Spleen (tissue), 11 donors: Measurements from ENCODE around the gene VENTX. TPM values are rescaled to one million over a fixed set of nuclear protein-coding genes. Genes with fewer than 3 reads are reported as not detected.

Experiments
- DNase-seq: peaks from one replicate; pipeline ENCODE4 v3.0.0-alpha.2; 2020
- H3K27ac ChIP-seq, 8 donors: fragments of 200-600 bp; sonication (generic) in 7 of 8; 1 replicate in 4 of 8; 2 replicates in 4 of 8; pipeline versions ENCODE4 v1.5.0 to v1.8.0; 2016 to 2021; ENCODE audit warnings: inconsistent platforms in 4 of 8, mild to moderate bottlenecking in 4 of 8, moderate library complexity in 1 of 8
- H3K27me3 ChIP-seq, 7 donors: fragments of 200-600 bp; sonication (generic) in 6 of 7; replicated peaks in 1 of 7; 1 replicate in 4 of 7; 2 replicates in 3 of 7; pipeline versions ENCODE4 v1.5.0 to v1.8.0; 2016 to 2021; ENCODE audit warnings: inconsistent platforms in 3 of 7, mild to moderate bottlenecking in 1 of 7
- H3K36me3 ChIP-seq, 6 donors: fragments of 200-600 bp; sonication (generic) in 5 of 6; 1 replicate in 4 of 6; 2 replicates in 2 of 6; pipeline versions ENCODE4 v1.5.0 to v1.8.0; 2016 to 2021; ENCODE audit warnings: inconsistent platforms in 2 of 6
- H3K4me1 ChIP-seq, 6 donors: fragments of 200-600 bp; sonication (generic) in 5 of 6; 1 replicate in 3 of 6; 2 replicates in 3 of 6; pipeline versions ENCODE4 v1.5.0 to v1.8.0; 2016 to 2021; ENCODE audit warnings: inconsistent platforms in 3 of 6
- H3K4me3 ChIP-seq, 8 donors: fragments of 200-600 bp; sonication (generic) in 7 of 8; 1 replicate in 4 of 8; 2 replicates in 4 of 8; pipeline versions ENCODE4 v1.5.0 to v1.8.0; 2016 to 2021; ENCODE audit warnings: inconsistent platforms in 4 of 8, mild to moderate bottlenecking in 4 of 8, moderate library complexity in 2 of 8
- H3K9me3 ChIP-seq, 8 donors: fragments of 200-600 bp; sonication (generic) in 7 of 8; 1 replicate in 4 of 8; 2 replicates in 4 of 8; pipeline versions ENCODE4 v1.5.0 to v1.8.0; 2016 to 2021; ENCODE audit warnings: inconsistent platforms in 4 of 8
- POLR2A ChIP-seq, 3 donors: fragments of 450-650 bp; IDR thresholded peaks; one replicate each; pipeline ENCODE4 v1.5.1; 2017; ENCODE audit warnings: antibody characterized with exemption in 3 of 3, mild to moderate bottlenecking in 1 of 3
- POLR2AphosphoS5 ChIP-seq, 3 donors: sonication (generic); formaldehyde crosslinking; IDR thresholded peaks; one replicate each; pipeline ENCODE4 v1.5.1; 2017; ENCODE audit warnings: antibody characterized with exemption in 3 of 3
- WGBS, 5 donors: extraction: QIAGEN DNeasy Blood & Tissue Kit in 3 of 5; methylation state at CpG; one replicate each; pipeline versions ENCODE4 v1.1.5 to v1.1.7; 2013 to 2018; 5-methylcytosine and 5-hydroxymethylcytosine counted together
- intact Hi-C: fragments of 100-400 bp; cut with DNase I; formaldehyde crosslinking; loops from one replicate; pipeline ENCODE4 v1.15.0; 2023; ENCODE audit warnings: low total_unique reads
- polyA plus RNA-seq, 3 donors: library from polyadenylated mRNA; stranded (reverse); fragments of 200-250 nt; gene quantifications; one replicate each; pipeline ENCODE4 v1.2.1, GENCODE V29; 2013
- total RNA-seq, 7 donors: library from RNA; depleted of rRNA in 3 of 7; stranded (reverse); fragments of >200 nt in 3 of 7; fragmentation: NEBNext Ultra II Directional in 4 of 7; extraction: Animal tissue kit (Norgen Biotek cat#: 25700) in 4 of 7; gene quantifications; one replicate each; pipeline versions ENCODE4 v1.1.0 to v1.2.1, GENCODE V29; 2016 to 2021
- TF ChIP-seq, protein P1 (sequence below), 11 experiments: fragments of 200-600 bp in 7 of 11; fragments of 450-650 bp in 4 of 11; sonication (generic) in 4 of 11; IDR thresholded peaks in 8 of 11; conservative IDR thresholded peaks in 3 of 11; 1 replicate in 7 of 11; 2 replicates in 4 of 11; pipeline versions ENCODE4 v1.4.0 to v1.8.0; 2016 to 2021; ENCODE audit warnings: antibody characterized with exemption in 11 of 11, inconsistent platforms in 4 of 11, mild to moderate bottlenecking in 1 of 11
- donor health status: healthy with polysubstance abuse.
- donor health status: DM: no; HTN: no; CAD: no; lungs with moderate emphysema.
- donor health status: DM: no; HTN: no; CAD: no.
- donor health status: Bipolar disorder and iron deficiency.
- donor health status: healthy.
- donor health status: DM: no; HTN: no; CAD: no.
- donor health status: DM: yes; HTN: yes; CAD: no.

Gene VENTX
- total and polyA plus RNA-seq, 10 donors, result 0.76 to 10.4 (median 3.2) TPM

DNA sequence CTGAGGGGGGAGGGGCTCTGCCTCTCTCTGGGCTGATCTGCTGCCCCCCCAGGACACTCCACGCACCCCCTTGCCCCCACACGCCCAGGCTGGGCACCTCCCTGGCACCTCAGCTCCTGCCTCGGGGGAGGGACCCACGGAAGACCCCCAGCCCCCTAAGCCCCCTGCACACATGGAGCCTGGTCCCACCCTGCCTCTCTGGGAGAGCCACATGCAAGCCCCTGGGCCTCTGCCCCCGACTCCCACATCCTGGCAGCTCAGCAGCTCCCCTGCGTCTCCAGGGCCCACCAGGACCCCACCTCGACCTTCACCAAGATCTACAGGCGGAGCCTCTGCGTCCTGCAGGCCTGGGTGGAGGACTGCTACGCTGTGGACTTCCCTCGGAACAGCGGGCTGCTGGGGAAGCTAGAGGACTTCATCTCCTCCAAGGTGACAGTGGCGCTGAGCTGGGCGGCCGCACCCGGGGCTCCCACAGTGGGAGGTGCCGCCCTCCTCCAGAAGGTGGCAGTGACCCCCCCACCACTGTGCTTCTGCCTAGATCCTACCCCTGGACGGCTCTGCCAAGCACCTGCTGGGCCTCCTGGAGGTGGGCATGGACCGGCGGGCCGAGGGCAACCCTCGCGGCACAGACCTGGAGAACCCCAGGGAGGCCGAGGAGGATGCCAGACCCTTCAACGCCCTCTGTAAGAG is 26.4 kb upstream of the VENTX start:
- 84 to 90% (median 85%) methylated on average over 4 to 25 of the region's 25 CpGs for WGBS, 5 donors
- no peak overlapping the region for H3K4me3 ChIP-seq
- H3K27me3 ChIP-seq, result peaks cover 0 to 51% (median 0%) of the 10 kb centered on the region in 7 donors
- no peaks in the 10 kb centered on the region for H3K36me3 ChIP-seq
- H3K4me1 ChIP-seq, result no peaks in the 10 kb centered on the region
- TF ChIP-seq POLR2A (IDR thresholded peaks at IDR 0.05) (no peak), POLR2AphosphoS5 (IDR thresholded peaks at IDR 0.05) (no peak)
- TF ChIP-seq, protein P1, sequence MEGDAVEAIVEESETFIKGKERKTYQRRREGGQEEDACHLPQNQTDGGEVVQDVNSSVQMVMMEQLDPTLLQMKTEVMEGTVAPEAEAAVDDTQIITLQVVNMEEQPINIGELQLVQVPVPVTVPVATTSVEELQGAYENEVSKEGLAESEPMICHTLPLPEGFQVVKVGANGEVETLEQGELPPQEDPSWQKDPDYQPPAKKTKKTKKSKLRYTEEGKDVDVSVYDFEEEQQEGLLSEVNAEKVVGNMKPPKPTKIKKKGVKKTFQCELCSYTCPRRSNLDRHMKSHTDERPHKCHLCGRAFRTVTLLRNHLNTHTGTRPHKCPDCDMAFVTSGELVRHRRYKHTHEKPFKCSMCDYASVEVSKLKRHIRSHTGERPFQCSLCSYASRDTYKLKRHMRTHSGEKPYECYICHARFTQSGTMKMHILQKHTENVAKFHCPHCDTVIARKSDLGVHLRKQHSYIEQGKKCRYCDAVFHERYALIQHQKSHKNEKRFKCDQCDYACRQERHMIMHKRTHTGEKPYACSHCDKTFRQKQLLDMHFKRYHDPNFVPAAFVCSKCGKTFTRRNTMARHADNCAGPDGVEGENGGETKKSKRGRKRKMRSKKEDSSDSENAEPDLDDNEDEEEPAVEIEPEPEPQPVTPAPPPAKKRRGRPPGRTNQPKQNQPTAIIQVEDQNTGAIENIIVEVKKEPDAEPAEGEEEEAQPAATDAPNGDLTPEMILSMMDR (IDR thresholded peaks at IDR 0.05 in 8 of 11, conservative IDR thresholded peaks at IDR 0.05 in 3 of 11), result no peak
- DNase-seq, result no peak
- intact Hi-C loops, result no loop called here
- H3K27ac ChIP-seq, result no peak overlapping the region
- no peaks in the 10 kb centered on the region for H3K9me3 ChIP-seq

DNA sequence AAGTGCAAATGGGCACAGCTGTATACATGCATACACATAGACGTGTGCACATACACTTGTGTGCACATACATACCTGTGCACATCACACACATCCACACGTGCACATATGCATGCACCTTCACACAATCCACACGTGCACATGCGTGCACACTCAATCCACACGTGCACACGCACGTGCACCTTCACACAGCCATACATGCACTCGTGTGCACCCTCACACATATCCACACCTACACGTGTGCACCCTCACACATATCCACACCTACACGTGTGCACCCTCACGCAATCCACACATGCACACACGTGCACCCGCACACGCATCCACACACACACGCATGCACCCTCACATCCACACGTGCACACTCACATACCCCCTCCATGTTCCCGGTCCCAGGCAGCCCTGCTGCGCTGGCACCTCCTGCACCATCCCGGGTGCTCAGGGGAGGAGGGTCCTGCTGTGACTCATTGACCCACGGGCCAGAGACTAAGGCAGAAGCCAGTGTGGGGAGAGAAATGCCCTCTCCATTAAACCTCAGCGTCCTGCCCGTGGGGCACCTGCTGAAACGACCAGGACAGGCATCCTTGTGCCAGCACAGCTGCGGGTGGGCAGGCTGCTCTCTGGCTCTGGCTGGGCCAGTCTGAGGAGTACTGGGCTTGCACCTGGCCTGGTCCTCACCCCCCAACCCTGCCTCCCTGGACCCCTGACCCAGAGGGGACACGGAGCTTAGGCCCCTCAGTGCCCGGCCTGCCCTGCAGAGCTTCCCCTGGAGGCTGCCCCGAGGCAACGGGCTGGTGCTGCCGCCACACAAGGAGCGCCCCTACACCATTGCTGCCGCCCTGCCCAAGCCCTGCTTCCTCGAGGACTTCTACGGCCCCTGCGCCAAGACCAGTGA is 25.4 kb upstream of the VENTX start:
- WGBS, 5 donors, result 85 to 95% (median 90%) methylated on average over 19 to 34 of the region's 34 CpGs
- H3K4me1 ChIP-seq, result no peaks in the 10 kb centered on the region
- H3K36me3 ChIP-seq, result no peaks in the 10 kb centered on the region
- DNase-seq, result no peak
- H3K27me3 ChIP-seq, result peaks cover 0 to 51% (median 0%) of the 10 kb centered on the region in 7 donors
- intact Hi-C loops, result no loop called here
- H3K4me3 ChIP-seq, result no peak overlapping the region
- H3K27ac ChIP-seq, result no peak overlapping the region
- no peaks in the 10 kb centered on the region for H3K9me3 ChIP-seq
- TF ChIP-seq, protein P1 (IDR thresholded peaks at IDR 0.05 in 8 of 11, conservative IDR thresholded peaks at IDR 0.05 in 3 of 11), result no peak
- no peak for TF ChIP-seq POLR2AphosphoS5 (IDR thresholded peaks at IDR 0.05)
- TF ChIP-seq POLR2A (IDR thresholded peaks at IDR 0.05), result no peak

DNA sequence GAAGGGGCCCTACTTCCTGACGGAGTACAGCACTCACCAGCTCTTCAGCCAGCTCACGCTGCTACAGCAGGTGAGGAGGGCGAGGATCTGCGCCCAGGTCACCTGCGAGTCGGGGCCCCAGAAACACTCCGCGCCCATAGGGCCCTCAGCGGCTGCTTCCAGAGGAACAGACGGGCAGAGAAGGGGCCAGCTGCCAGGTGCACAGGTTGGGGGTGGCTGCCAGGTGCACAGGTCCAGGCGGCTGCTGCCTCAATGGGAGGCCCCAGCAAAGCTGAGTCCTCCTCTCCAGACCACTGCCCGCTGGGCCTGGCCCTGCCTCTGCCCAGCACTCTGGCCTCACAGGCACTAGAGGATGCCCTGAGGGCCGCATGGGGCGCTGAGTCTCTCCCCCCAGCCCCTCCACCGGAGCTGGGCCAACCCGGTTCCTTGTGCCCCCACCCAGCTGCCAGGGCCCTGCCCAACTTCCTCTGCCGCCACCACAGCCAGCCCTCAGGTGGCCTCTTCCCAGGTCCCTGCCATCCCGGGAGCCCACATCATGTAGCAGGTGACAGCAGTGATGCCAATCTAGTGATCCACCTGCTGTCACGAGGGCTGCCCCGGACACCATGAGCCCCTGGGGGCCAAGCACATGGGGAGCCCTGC is 24.7 kb upstream of the VENTX start:
- WGBS, 5 donors, result 79 to 87% (median 82%) methylated on average over 12 to 20 of the region's 20 CpGs
- TF ChIP-seq POLR2A (IDR thresholded peaks at IDR 0.05), result no peak
- TF ChIP-seq POLR2AphosphoS5 (IDR thresholded peaks at IDR 0.05), result no peak
- TF ChIP-seq, protein P1 (IDR thresholded peaks at IDR 0.05 in 8 of 11, conservative IDR thresholded peaks at IDR 0.05 in 3 of 11), result no peak
- no peak for DNase-seq
- H3K4me3 ChIP-seq, result no peak overlapping the region
- intact Hi-C loops, result no loop called here
- no peaks in the 10 kb centered on the region for H3K36me3 ChIP-seq
- H3K4me1 ChIP-seq, result no peaks in the 10 kb centered on the region
- no peaks in the 10 kb centered on the region for H3K9me3 ChIP-seq
- H3K27me3 ChIP-seq, result peaks cover 0 to 53% (median 0%) of the 10 kb centered on the region in 7 donors
- H3K27ac ChIP-seq, result no peak overlapping the region
